Fibroblast of lung (primary cell): ENCODE data around the gene IFT122. TPM values are rescaled to one million over a fixed set of nuclear protein-coding genes. Genes with fewer than 3 reads are reported as not detected.
A peak's percentile ranks its signal among the peaks of the same experiment; 100 is the strongest.

Experiments used
- DNase-seq, 2 donors: peaks; one replicate each; pipeline versions ENCODE4 v3.0.0 to v3.0.0-alpha.2; 2010; ENCODE audit warnings: low read depth in 2 of 2
- H2AFZ ChIP-seq: 2 replicates; pipeline ENCODE4 v1.5.1; 2012; ENCODE audit warnings: low read length, control low read depth, inconsistent platforms
- H3K27ac ChIP-seq: 2 replicates; pipeline ENCODE4 v1.5.1; 2011; ENCODE audit warnings: low read length, control low read depth; ENCODE audit not compliant: insufficient read depth
- H3K27me3 ChIP-seq: 2 replicates; pipeline ENCODE4 v1.5.1; 2011; ENCODE audit warnings: mild to moderate bottlenecking, low read length; ENCODE audit not compliant: control insufficient read depth, insufficient read depth
- H3K36me3 ChIP-seq: 2 replicates; pipeline ENCODE4 v1.5.1; 2011; ENCODE audit warnings: low read length; ENCODE audit not compliant: control insufficient read depth, insufficient read depth
- H3K4me1 ChIP-seq: 2 replicates; pipeline ENCODE4 v1.5.1; 2011; ENCODE audit warnings: low read length; ENCODE audit not compliant: control insufficient read depth, insufficient read depth; ENCODE audit errors: extremely low read depth
- H3K4me2 ChIP-seq: 2 replicates; pipeline ENCODE4 v1.5.1; 2011; ENCODE audit warnings: low read length, control low read depth; ENCODE audit not compliant: insufficient read depth; ENCODE audit errors: extremely low read depth
- H3K4me3 ChIP-seq, 4 experiments: fragments of 200-600 bp in 1 of 4; sonication (generic) in 1 of 4; replicated peaks in 1 of 4; 2 replicates each; pipeline ENCODE4 v1.5.1; 2011 to 2016; ENCODE audit warnings: low read length in 4 of 4, low read depth in 3 of 4, mild to moderate bottlenecking in 3 of 4, control low read depth in 2 of 4, inconsistent platforms in 1 of 4, mixed read lengths in 1 of 4; ENCODE audit not compliant: insufficient read depth in 1 of 4; ENCODE audit errors: control extremely low read depth in 1 of 4
- H3K79me2 ChIP-seq: 2 replicates; pipeline ENCODE4 v1.5.1; 2012; ENCODE audit warnings: mild to moderate bottlenecking, low read length, inconsistent platforms; ENCODE audit not compliant: control insufficient read depth, insufficient read depth
- H3K9ac ChIP-seq: 2 replicates; pipeline ENCODE4 v1.5.1; 2011; ENCODE audit warnings: mild to moderate bottlenecking, low read length, control low read depth; ENCODE audit not compliant: insufficient read depth
- H3K9me3 ChIP-seq: 2 replicates; pipeline ENCODE4 v1.5.1; 2012; ENCODE audit warnings: low read depth, low read length; ENCODE audit not compliant: control insufficient read depth, insufficient read depth
- H4K20me1 ChIP-seq: 2 replicates; pipeline ENCODE4 v1.5.1; 2011; ENCODE audit warnings: low read length; ENCODE audit not compliant: control insufficient read depth, insufficient read depth; ENCODE audit errors: extremely low read depth
- EZH2 ChIP-seq: IDR thresholded peaks from 2 replicates; pipeline ENCODE4 v1.5.1; 2012; ENCODE audit warnings: low read length, control low read depth, mild to moderate bottlenecking; ENCODE audit errors: missing control alignments
- polyA plus RNA-seq, 2 donors: library from polyadenylated mRNA; depleted of rRNA in 1 of 2; stranded (reverse) in 1 of 2; unstranded in 1 of 2; fragments of >200 nt; gene quantifications; 2 replicates each; pipeline ENCODE4 v1.2.1, GENCODE V29; 2011 to 2012; ENCODE audit warnings: missing spikeins in 1 of 2
- total RNA-seq: library from RNA; depleted of rRNA; stranded (reverse); fragments of >200 nt; gene quantifications from 2 replicates; pipeline ENCODE4 v1.2.1, GENCODE V29; 2014
- TF ChIP-seq, protein P1 (sequence below), 2 donors: IDR thresholded peaks in 1 of 2; conservative IDR thresholded peaks in 1 of 2; 1 replicate in 1 of 2; 2 replicates in 1 of 2; pipeline ENCODE4 v1.5.1; 2011 to 2012; ENCODE audit warnings: low read length in 2 of 2, control low read depth in 1 of 2, inconsistent platforms in 1 of 2, low read depth in 1 of 2, mild to moderate bottlenecking in 1 of 2

Gene IFT122
- total and polyA plus RNA-seq, 2 donors (not counting 1 experiment from before 2014, with no cell fraction given) = 13.2 to 27.2 TPM

DNA sequence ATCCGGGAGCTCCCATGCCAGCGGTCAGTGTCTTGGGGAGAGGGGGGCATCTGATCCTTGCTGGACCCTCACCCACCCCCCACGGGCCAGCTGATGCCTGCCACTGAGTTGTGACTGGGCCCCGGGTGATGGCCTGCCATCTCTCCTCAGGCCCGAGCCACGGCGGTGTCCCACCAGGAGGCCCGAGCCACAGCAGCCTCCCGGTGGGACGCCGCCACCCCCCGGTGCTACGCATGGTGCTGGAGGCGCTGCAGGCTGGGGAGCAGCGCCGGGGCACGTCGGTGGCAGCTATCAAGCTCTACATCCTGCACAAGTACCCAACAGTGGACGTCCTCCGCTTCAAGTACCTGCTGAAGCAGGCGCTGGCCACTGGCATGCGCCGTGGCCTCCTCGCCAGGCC, 107.2 kb downstream of the IFT122 start:
- Histone ChIP-seq H3K27ac (no peak overlapping the region), H3K4me1 (no peaks in the 10 kb centered on the region)

DNA sequence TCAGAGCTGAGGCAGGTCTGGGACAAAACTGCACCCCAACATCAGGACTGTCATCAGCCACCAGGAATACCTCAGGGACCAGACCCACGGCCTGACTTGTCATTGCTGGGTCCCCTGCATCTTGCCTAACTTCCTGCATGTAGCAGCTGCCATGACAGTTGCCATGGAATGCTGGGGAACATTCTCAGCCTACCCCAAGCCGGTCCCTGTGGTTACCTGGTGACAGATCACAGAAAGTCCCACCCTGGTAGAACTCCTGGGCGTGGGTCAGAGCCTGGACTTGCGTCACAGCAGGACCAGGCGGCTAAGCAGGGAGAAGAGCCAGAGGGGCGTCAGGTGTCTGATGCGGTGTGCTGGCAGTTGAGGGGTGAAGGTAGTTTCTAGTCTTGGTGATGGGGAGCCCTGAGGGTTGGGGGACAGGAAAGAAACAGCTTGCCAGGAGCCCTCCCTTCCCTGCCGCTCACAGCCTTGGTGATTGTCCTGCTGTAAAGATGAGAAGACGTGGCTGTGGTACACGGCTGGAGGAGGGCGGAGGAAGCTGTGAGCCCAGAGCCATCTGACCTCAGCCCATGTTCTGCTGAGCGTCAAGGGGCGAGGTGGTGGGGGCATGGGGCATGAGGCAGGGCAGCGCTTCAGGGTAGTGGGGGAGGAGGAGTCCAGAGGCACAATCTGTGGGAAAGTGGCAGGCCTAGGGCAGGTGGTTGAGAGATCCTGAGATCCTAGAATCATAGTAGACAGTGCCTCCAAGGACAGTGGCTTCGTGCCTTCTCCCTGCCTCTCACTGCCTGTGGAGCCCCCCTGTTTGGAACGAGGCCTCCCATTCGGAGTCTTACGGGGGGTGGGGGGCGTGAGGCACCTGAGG, 108.3 kb downstream of the IFT122 start:
- TF ChIP-seq EZH2 = no peak
- TF ChIP-seq, protein P1, sequence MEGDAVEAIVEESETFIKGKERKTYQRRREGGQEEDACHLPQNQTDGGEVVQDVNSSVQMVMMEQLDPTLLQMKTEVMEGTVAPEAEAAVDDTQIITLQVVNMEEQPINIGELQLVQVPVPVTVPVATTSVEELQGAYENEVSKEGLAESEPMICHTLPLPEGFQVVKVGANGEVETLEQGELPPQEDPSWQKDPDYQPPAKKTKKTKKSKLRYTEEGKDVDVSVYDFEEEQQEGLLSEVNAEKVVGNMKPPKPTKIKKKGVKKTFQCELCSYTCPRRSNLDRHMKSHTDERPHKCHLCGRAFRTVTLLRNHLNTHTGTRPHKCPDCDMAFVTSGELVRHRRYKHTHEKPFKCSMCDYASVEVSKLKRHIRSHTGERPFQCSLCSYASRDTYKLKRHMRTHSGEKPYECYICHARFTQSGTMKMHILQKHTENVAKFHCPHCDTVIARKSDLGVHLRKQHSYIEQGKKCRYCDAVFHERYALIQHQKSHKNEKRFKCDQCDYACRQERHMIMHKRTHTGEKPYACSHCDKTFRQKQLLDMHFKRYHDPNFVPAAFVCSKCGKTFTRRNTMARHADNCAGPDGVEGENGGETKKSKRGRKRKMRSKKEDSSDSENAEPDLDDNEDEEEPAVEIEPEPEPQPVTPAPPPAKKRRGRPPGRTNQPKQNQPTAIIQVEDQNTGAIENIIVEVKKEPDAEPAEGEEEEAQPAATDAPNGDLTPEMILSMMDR (conservative IDR thresholded peaks at IDR 0.05 in 1 of 2, IDR thresholded peaks at IDR 0.05 in 1 of 2; ENCODE audit: low read depth in 1 of 2, low read length in 2 of 2) = no peak
- no peak overlapping the region for H3K4me3 ChIP-seq
- no peak for DNase-seq
- no peaks in the 10 kb centered on the region for H3K9me3 ChIP-seq
- H3K4me1 ChIP-seq = peaks cover 5% of the 10 kb centered on the region
- H3K4me2 ChIP-seq = no peak overlapping the region
- no peaks in the 10 kb centered on the region for H3K36me3 ChIP-seq
- H3K27ac ChIP-seq = no peak overlapping the region
- H3K79me2 ChIP-seq = no peaks in the 10 kb centered on the region
- no peak overlapping the region for H2AFZ ChIP-seq
- no peaks in the 10 kb centered on the region for H3K27me3 ChIP-seq
- H3K9ac ChIP-seq = no peak overlapping the region
- H4K20me1 ChIP-seq = no peaks in the 10 kb centered on the region

More for the DNA sequence above, 107.2 kb downstream of the IFT122 start:
- H3K4me3 ChIP-seq = no peak overlapping the region
- no peaks in the 10 kb centered on the region for H3K27me3 ChIP-seq
- no peaks in the 10 kb centered on the region for H3K36me3 ChIP-seq
- no peak for TF ChIP-seq EZH2
- TF ChIP-seq, protein P1 (conservative IDR thresholded peaks at IDR 0.05 in 1 of 2, IDR thresholded peaks at IDR 0.05 in 1 of 2; ENCODE audit: low read depth in 1 of 2, low read length in 2 of 2) = no peak
- H2AFZ ChIP-seq = no peak overlapping the region
- H4K20me1 ChIP-seq = no peaks in the 10 kb centered on the region
- no peaks in the 10 kb centered on the region for H3K9me3 ChIP-seq
- H3K9ac ChIP-seq = no peak overlapping the region
- no peak overlapping the region for H3K4me2 ChIP-seq
- no peaks in the 10 kb centered on the region for H3K79me2 ChIP-seq
- DNase-seq = no peak

- TF ChIP-seq, protein P1 (conservative IDR thresholded peaks at IDR 0.05 in 1 of 2, IDR thresholded peaks at IDR 0.05 in 1 of 2; ENCODE audit: low read depth in 1 of 2, low read length in 2 of 2) = no peak
- TF ChIP-seq EZH2 = no peak
- H3K9me3 ChIP-seq = no peaks in the 10 kb centered on the region
- H4K20me1 ChIP-seq = no peaks in the 10 kb centered on the region
- no peaks in the 10 kb centered on the region for H3K27me3 ChIP-seq
- H3K4me2 ChIP-seq = no peak overlapping the region
- no peak overlapping the region for H3K9ac ChIP-seq
- DNase-seq = peak in 1 of 2 donors; percentile 64
- no peak overlapping the region for H2AFZ ChIP-seq
- H3K4me1 ChIP-seq = peaks cover 5% of the 10 kb centered on the region
- no peak overlapping the region for H3K4me3 ChIP-seq
- no peak overlapping the region for H3K27ac ChIP-seq
- no peaks in the 10 kb centered on the region for H3K79me2 ChIP-seq
- H3K36me3 ChIP-seq = no peaks in the 10 kb centered on the region
These were observed 109.2 kb downstream of the IFT122 start for GRCh38 chr3:129549006-129549800.
